Calu3 (cell line): Measurements from ENCODE around the gene MRPL51. TPM values are rescaled to one million over a fixed set of nuclear protein-coding genes. Genes with fewer than 3 reads are reported as not detected.
A peak's percentile ranks its signal among the peaks of the same experiment; 100 is the strongest.

ENCODE experiments used
- BruUV-seq: library from RNA; stranded (reverse); fragments of 400-500 nt; replicated peaks from 2 replicates; lab custom pipeline; 2021; lab: Mats Ljungman, UMichigan
- CTCF ChIA-PET: fragments of 300-600 bp; sonication (Branson Sonifier 250); formaldehyde crosslinking; loops from one replicate; lab custom pipeline; 2022; ENCODE audit warnings: antibody characterized with exemption; lab: Charles Lee
- DNase-seq: peaks from one replicate; pipeline ENCODE4 v3.0.0; 2022
- H3K27ac Mint-ChIP-seq: one replicate; pipeline ENCODE4 v1.8.0; 2022; ENCODE audit warnings: mixed read lengths; ENCODE audit not compliant: unreplicated experiment
- H3K27me3 Mint-ChIP-seq: one replicate; pipeline ENCODE4 v1.8.0; 2022; ENCODE audit warnings: mixed read lengths; ENCODE audit not compliant: unreplicated experiment
- H3K36me3 Mint-ChIP-seq: one replicate; pipeline ENCODE4 v1.8.0; 2022; ENCODE audit warnings: mild to moderate bottlenecking, moderate library complexity, mixed read lengths; ENCODE audit not compliant: insufficient read depth, unreplicated experiment
- H3K4me1 Mint-ChIP-seq: one replicate; pipeline ENCODE4 v1.8.0; 2022; ENCODE audit warnings: mild to moderate bottlenecking, low read depth, mixed read lengths; ENCODE audit not compliant: unreplicated experiment
- H3K4me3 Mint-ChIP-seq: one replicate; pipeline ENCODE4 v1.8.0; 2022; ENCODE audit warnings: mild to moderate bottlenecking, low read depth, moderate library complexity, mixed read lengths; ENCODE audit not compliant: unreplicated experiment
- H3K9me3 Mint-ChIP-seq: one replicate; pipeline ENCODE4 v1.8.0; 2022; ENCODE audit warnings: low read depth, mixed read lengths; ENCODE audit not compliant: unreplicated experiment
- intact Hi-C: fragments of 100-400 bp; cut with micrococcal nuclease; formaldehyde crosslinking; loops from one replicate; pipeline ENCODE4 v1.10.0; 2022; ENCODE audit not compliant: unreplicated experiment
- total RNA-seq: library from RNA; stranded (reverse); gene quantifications from 2 replicates; pipeline ENCODE4 v1.2.3, GENCODE V29; 2022
- TF ChIP-seq, protein P1 (sequence below): fragments of 200-600 bp; IDR thresholded peaks from one replicate; pipeline ENCODE4 v1.8.0; 2022; ENCODE audit warnings: antibody characterized with exemption; ENCODE audit not compliant: unreplicated experiment

MRPL51 gene
- total RNA-seq, 1 experiment from 2014 or later: 220 TPM

DNA sequence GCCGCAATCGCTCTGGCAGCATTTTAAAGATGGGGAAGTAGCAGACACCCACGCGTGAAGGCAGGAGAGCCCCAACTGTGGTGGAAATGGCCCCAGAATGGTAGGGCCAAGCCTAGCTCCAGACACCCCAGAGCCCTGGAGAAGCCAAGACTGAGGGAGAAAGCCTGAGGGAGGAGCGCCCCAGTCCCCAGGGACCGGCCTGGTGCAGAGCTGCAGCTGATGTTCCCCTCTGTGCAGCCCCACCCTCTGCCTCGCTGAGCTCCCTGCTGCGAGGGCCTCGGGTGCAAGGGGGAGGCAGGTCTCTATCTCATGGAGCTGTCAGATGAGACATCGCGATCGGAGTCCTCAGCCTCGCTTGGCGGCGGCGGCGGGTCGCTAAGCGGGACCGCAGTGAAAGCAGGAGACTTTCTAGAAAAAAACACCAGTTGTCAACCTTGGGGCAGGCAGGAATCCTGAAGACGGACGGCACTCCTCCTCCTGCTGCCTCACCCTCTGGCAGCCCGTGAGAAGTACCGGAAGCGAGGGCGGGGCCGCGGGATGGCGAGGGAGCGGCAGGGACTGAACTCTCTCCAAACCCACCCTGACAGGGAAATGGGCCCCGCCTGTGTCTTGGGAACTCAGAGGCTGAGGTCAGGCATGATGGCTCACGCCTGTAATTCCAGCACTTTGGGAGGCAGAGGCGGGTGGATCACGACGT is 47.3 kb upstream of the MRPL51 start:
- TF ChIP-seq, protein P1, sequence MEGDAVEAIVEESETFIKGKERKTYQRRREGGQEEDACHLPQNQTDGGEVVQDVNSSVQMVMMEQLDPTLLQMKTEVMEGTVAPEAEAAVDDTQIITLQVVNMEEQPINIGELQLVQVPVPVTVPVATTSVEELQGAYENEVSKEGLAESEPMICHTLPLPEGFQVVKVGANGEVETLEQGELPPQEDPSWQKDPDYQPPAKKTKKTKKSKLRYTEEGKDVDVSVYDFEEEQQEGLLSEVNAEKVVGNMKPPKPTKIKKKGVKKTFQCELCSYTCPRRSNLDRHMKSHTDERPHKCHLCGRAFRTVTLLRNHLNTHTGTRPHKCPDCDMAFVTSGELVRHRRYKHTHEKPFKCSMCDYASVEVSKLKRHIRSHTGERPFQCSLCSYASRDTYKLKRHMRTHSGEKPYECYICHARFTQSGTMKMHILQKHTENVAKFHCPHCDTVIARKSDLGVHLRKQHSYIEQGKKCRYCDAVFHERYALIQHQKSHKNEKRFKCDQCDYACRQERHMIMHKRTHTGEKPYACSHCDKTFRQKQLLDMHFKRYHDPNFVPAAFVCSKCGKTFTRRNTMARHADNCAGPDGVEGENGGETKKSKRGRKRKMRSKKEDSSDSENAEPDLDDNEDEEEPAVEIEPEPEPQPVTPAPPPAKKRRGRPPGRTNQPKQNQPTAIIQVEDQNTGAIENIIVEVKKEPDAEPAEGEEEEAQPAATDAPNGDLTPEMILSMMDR: no peak
- Mint-ChIP-seq H3K4me1 (peaks cover 27% of the 10 kb centered on the region), H3K36me3 (peaks cover 46% of the 10 kb centered on the region), H3K4me3 (peak overlapping the region; percentile 57), H3K27me3 (no peaks in the 10 kb centered on the region), H3K9me3 (no peaks in the 10 kb centered on the region), H3K27ac (peak overlapping the region; percentile 44)
- CTCF ChIA-PET: interaction anchor here (1.3 to 1.4 kb wide), 2 partner anchors 13 to 18 kb away, joined by 3 to 7 read pairs; no protein-coding TSS in a partner anchor
- intact Hi-C loops: no loop called here
- peak; percentile 78 for DNase-seq
- no TSS peak for BruUV-seq

DNA sequence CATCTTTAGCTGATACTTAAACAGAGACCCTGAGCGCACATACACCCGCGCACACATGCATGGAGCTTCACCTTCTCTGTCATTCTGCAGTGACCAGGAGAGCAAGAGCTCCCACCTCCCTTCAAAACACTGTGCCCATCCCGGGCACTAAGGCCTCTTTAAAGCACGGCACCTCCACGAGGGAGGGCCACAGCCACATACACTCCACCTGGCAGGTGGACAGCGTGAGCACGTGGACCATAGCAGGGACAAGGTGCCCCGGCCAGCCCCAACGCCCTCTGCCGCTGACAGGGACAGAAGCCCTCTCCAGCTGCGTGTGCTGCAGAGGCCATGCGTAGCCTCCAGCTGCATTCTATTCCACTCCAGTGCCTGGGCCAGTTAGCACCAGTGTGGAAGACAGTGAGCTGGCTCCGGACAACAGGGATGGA is 46.7 kb upstream of the MRPL51 start:
- Mint-ChIP-seq H3K4me1 (peaks cover 27% of the 10 kb centered on the region), H3K9me3 (no peaks in the 10 kb centered on the region), H3K36me3 (peaks cover 52% of the 10 kb centered on the region), H3K27ac (peak overlapping the region; percentile 44), H3K4me3 (no peak overlapping the region), H3K27me3 (no peaks in the 10 kb centered on the region)
- DNase-seq: no peak
- BruUV-seq: no TSS peak
- intact Hi-C loops: loop anchor here (5.0 to 10.0 kb wide), 2 partner anchors 117 to 195 kb away; partner anchors contain the start of gene TNFRSF1A
- TF ChIP-seq, protein P1: no peak
- CTCF ChIA-PET: interaction anchor here (0.7 to 1.4 kb wide), 2 partner anchors 14 to 149 kb away, joined by 3 read pairs; no protein-coding TSS in a partner anchor

DNA sequence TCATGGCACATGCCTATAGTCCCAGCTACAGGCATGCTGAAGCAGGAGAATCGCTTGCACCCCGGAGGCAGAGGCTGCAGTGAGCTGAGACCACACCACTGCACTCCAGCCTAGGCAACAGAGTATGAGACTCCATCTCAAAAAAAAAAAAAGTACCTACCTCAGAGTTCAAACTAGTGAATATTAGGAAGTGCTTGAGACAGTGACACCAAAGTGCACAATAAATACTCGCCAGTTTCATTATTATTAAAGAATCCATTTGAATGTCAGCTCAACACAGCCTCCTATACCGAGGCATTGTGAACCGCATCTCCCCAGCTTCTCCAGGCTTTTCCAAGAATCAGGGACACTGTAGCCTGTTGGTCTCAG is 46.2 kb upstream of the MRPL51 start:
- no peak for DNase-seq
- no peak overlapping the region for H3K4me3 Mint-ChIP-seq
- intact Hi-C loops: loop anchor here (5.0 to 10.0 kb wide), 2 partner anchors 117 to 194 kb away; partner anchors contain the start of gene TNFRSF1A
- H3K27me3 Mint-ChIP-seq: no peaks in the 10 kb centered on the region
- no TSS peak for BruUV-seq
- H3K9me3 Mint-ChIP-seq: no peaks in the 10 kb centered on the region
- peaks cover 57% of the 10 kb centered on the region for H3K36me3 Mint-ChIP-seq
- CTCF ChIA-PET: interaction anchor here (0.7 to 1.4 kb wide), 2 partner anchors 14 to 149 kb away, joined by 3 read pairs; no protein-coding TSS in a partner anchor
- H3K27ac Mint-ChIP-seq: no peak overlapping the region
- H3K4me1 Mint-ChIP-seq: peaks cover 28% of the 10 kb centered on the region
- TF ChIP-seq, protein P1: no peak

DNA sequence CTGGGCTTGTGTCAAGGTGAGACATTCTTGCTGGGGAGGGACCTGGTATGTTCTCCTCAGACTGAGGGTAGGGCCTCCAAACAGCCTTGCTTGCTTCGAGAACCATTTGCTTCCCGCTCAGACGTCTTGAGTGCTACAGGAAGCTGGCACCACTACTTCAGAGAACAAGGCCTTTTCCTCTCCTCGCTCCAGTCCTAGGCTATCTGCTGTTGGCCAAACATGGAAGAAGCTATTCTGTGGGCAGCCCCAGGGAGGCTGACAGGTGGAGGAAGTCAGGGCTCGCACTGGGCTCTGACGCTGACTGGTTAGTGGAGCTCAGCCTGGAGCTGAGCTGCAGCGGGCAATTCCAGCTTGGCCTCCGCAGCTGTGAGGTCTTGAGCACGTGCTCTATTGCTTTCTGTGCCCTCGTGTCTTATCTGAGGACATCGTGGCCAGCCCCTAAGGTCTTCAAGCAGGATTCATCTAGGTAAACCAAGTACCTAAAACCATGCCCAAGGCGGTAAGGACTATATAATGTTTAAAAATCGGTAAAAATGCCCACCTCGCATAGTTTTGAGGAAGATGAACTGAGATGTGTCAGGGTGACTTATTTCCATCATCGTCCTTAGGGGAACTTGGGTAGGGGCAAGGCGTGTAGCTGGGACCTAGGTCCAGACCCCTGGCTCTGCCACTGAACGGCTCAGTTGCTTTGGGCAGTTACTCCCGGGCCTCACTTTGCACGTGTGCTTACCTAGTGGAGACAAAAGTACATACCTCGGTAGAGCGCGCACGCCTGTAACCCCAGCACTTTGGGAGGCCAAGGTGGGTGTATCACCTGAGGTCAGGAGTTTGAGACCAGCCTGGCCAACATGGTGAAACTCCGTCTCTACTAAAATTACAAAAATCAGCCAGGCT is 45.6 kb upstream of the MRPL51 start:
- Mint-ChIP-seq H3K36me3 (peaks cover 63% of the 10 kb centered on the region), H3K4me3 (no peak overlapping the region)
- no peak for DNase-seq

More for the DNA sequence above, 45.6 kb upstream of the MRPL51 start:
- CTCF ChIA-PET: interaction anchor here (1.0 to 1.6 kb wide), 3 partner anchors 15 to 73 kb away, joined by 3 to 9 read pairs (median 6); partner anchors contain the start of gene MRPL51
- Mint-ChIP-seq H3K9me3 (no peaks in the 10 kb centered on the region), H3K27me3 (no peaks in the 10 kb centered on the region), H3K27ac (no peak overlapping the region), H3K4me1 (peaks cover 34% of the 10 kb centered on the region)
- TF ChIP-seq, protein P1: no peak
- intact Hi-C loops: loop anchor here (5.0 to 10.0 kb wide), 2 partner anchors 116 to 194 kb away; partner anchors contain the start of gene TNFRSF1A
- BruUV-seq: no TSS peak
